Lung (tissue), 12 donors: ENCODE results near the gene RBM8A. TPM values are rescaled to one million over a fixed set of nuclear protein-coding genes. Genes with fewer than 3 reads are reported as not detected.

ENCODE experiments used
- ATAC-seq: fragments of 200-7000 bp; cut with Tn5 transposase; one replicate; pipeline ENCODE4 v1.9.1; 2020; ENCODE audit warnings: moderate number of reproducible peaks; ENCODE audit not compliant: insufficient read depth, low FRiP score
- DNase-seq, 3 donors: peaks; one replicate each; pipeline ENCODE4 v3.0.0-alpha.2; 2013 to 2017
- H3K27ac ChIP-seq, 2 donors: one replicate each; pipeline ENCODE4 v1.5.1; 2013; ENCODE audit warnings: mild to moderate bottlenecking in 2 of 2, moderate library complexity in 2 of 2, control low read depth in 1 of 2, inconsistent platforms in 1 of 2, low read depth in 1 of 2, low read length in 1 of 2
- H3K27me3 ChIP-seq, 3 donors: one replicate each; pipeline ENCODE4 v1.5.1; 2013; ENCODE audit warnings: low read length in 2 of 3; ENCODE audit not compliant: control insufficient read depth in 3 of 3, insufficient read depth in 3 of 3
- H3K36me3 ChIP-seq, 4 donors: one replicate each; pipeline ENCODE4 v1.5.1; 2013; ENCODE audit warnings: low read length in 4 of 4, mild to moderate bottlenecking in 1 of 4, moderate library complexity in 1 of 4; ENCODE audit not compliant: control insufficient read depth in 4 of 4, insufficient read depth in 4 of 4
- H3K4me1 ChIP-seq, 5 donors: one replicate each; pipeline ENCODE4 v1.5.1; 2013; ENCODE audit warnings: low read length in 5 of 5, mild to moderate bottlenecking in 2 of 5, moderate library complexity in 1 of 5; ENCODE audit not compliant: control insufficient read depth in 5 of 5, insufficient read depth in 5 of 5
- H3K4me3 ChIP-seq: one replicate; pipeline ENCODE4 v1.5.1; 2013; ENCODE audit warnings: mild to moderate bottlenecking, control low read depth, moderate library complexity
- H3K9ac ChIP-seq, 2 donors: one replicate each; pipeline ENCODE4 v1.5.1; 2013; ENCODE audit warnings: low read length in 2 of 2, control low read depth in 1 of 2; ENCODE audit not compliant: insufficient read depth in 1 of 2
- H3K9me3 ChIP-seq, 4 donors: one replicate each; pipeline ENCODE4 v1.5.1; 2013; ENCODE audit warnings: low read length in 3 of 4, mild to moderate bottlenecking in 1 of 4, moderate library complexity in 1 of 4; ENCODE audit not compliant: control insufficient read depth in 4 of 4, insufficient read depth in 3 of 4
- WGBS, 2 donors: extraction: QIAGEN DNeasy Blood & Tissue Kit; methylation state at CpG; one replicate each; pipeline ENCODE4 v1.1.7; 2013; 5-methylcytosine and 5-hydroxymethylcytosine counted together
- polyA plus RNA-seq, 2 donors: library from polyadenylated mRNA; stranded (reverse); fragments of 200-250 nt; gene quantifications; one replicate each; pipeline ENCODE4 v1.2.1, GENCODE V29; 2013
- total RNA-seq, 2 donors: library from RNA; depleted of rRNA in 1 of 2; stranded (reverse); fragments of >200 nt in 1 of 2; gene quantifications; one replicate each; pipeline ENCODE4 v1.2.1, GENCODE V29; 2014 to 2021
- TF ChIP-seq, protein P1 (sequence below): IDR thresholded peaks from 2 replicates; pipeline ENCODE4 v1.5.1; 2012; ENCODE audit warnings: mild to moderate bottlenecking; ENCODE audit errors: control extremely low read depth, extremely low read depth
- donor health status: control.
- donor health status: control.
- donor health status: Bipolar disorder and iron deficiency.
- donor health status: healthy.
- donor health status: DM: yes; HTN: yes; CAD: no.

The RBM8A gene
- total and polyA plus RNA-seq, 4 donors, result 106 to 152 (median 125) TPM

DNA sequence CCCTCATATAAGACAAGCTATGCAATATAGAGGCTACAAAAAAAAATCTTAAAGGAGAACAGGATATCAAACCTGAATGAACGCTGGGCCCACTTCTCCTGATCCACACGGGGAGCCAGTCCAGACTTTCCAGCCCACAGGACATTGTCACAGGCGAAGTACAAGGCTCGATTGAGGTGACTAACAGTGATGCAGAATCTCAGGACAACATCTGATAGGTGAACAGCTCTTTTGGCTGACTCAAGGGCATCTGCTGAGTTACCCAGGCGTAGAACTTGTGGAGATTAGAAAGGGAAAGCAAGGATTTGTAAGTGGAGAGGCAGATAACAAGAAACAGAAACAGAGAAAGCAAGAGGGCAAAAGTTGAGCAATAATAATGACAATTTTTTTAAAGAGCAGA, 10.5 kb downstream of the RBM8A start:
- H3K27ac ChIP-seq, result no peak overlapping the region
- TF ChIP-seq, protein P1, sequence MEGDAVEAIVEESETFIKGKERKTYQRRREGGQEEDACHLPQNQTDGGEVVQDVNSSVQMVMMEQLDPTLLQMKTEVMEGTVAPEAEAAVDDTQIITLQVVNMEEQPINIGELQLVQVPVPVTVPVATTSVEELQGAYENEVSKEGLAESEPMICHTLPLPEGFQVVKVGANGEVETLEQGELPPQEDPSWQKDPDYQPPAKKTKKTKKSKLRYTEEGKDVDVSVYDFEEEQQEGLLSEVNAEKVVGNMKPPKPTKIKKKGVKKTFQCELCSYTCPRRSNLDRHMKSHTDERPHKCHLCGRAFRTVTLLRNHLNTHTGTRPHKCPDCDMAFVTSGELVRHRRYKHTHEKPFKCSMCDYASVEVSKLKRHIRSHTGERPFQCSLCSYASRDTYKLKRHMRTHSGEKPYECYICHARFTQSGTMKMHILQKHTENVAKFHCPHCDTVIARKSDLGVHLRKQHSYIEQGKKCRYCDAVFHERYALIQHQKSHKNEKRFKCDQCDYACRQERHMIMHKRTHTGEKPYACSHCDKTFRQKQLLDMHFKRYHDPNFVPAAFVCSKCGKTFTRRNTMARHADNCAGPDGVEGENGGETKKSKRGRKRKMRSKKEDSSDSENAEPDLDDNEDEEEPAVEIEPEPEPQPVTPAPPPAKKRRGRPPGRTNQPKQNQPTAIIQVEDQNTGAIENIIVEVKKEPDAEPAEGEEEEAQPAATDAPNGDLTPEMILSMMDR, result no peak
- H3K27me3 ChIP-seq, result no peaks in the 10 kb centered on the region
- no peak overlapping the region for H3K9ac ChIP-seq
- ATAC-seq, result no peak
- H3K9me3 ChIP-seq, result no peaks in the 10 kb centered on the region
- 84 to 85% methylated on average over 5 of the region's 5 CpGs for WGBS, 2 donors
- peaks cover 4 to 17% (median 8%) of the 10 kb centered on the region in 5 donors for H3K4me1 ChIP-seq
- peaks cover 4 to 30% (median 12%) of the 10 kb centered on the region in 4 donors for H3K36me3 ChIP-seq
- H3K4me3 ChIP-seq, result no peak overlapping the region
- DNase-seq, result no peak

DNA sequence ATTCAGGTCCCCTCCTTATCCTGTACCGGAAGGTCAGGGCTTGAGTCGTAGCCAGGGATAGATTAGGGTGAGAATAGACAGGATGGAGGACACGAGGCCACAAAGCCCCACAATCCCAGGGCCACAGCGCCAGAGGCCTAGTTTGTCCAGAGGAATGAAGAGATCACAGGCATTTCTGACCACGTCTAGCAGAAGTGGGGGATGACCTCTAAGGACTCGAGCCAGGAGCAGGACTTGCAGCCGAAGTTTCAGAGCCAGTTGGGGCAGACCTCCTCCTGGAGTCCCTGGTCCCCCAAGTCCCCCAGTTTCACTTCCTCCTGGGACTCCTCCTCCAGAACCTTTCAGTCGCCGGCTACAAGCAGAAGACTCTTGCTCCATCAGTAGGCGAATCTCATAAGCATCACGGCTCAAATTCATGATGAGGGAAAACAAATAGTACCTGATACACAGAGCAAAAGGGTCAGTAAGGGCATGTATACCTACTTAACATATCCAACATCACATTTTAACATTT, 15.1 kb downstream of the RBM8A start:
- Histone ChIP-seq H3K9ac (no peak overlapping the region), H3K27me3 (no peaks in the 10 kb centered on the region), H3K4me3 (no peak overlapping the region), H3K4me1 (peaks cover 0 to 16% (median under 1%) of the 10 kb centered on the region in 5 donors), H3K9me3 (no peaks in the 10 kb centered on the region), H3K36me3 (peaks cover 12 to 33% (median 12%) of the 10 kb centered on the region in 4 donors), H3K27ac (no peak overlapping the region)
- DNase-seq (no peak), ATAC-seq (no peak)
- TF ChIP-seq, protein P1, result no peak
- 81 to 86% methylated on average over 11 of the region's 11 CpGs for WGBS, 2 donors

DNA sequence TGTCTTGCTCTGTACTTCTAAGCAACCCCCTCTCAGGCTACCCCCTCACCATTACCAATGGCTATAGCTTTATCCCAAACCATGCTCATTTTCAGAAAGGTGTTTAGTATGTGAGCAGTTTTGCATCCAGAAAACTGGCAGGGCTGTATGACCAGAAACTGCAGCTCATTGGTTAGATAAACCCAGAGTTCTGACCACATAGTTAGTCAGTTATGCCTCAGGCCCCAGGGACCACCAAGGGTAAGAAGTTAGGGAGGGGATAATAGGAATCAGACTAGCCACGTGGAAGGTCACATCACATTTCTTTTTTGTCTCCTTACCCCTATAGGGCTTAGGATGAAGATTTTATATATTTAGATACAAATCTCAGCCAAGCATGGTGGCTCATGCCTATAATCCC, 18.6 kb downstream of the RBM8A start:
- Histone ChIP-seq H3K36me3 (peaks cover 7 to 14% (median 11%) of the 10 kb centered on the region in 4 donors), H3K4me3 (no peak overlapping the region)

More for the DNA sequence above, 18.6 kb downstream of the RBM8A start:
- TF ChIP-seq, protein P1, result no peak
- Histone ChIP-seq H3K4me1 (peaks cover 0 to 16% (median 0%) of the 10 kb centered on the region in 5 donors), H3K9ac (no peak overlapping the region), H3K27me3 (no peaks in the 10 kb centered on the region), H3K9me3 (no peaks in the 10 kb centered on the region), H3K27ac (peak overlapping the region; percentile 15 to 38)
- no peak for ATAC-seq
- no peak for DNase-seq
- WGBS, 2 donors, result 83 to 84% methylated on average over 1 of the region's 1 CpG
